ENCODE results near the gene ATP6AP1.

- TF ChIP-seq TAF15 (IDR thresholded peaks at IDR 0.05; ENCODE audit: low read depth, low read length) (no peak), PHF20 (IDR thresholded peaks at IDR 0.05; ENCODE audit: partially characterized antibody) (no peak), RBM25 (IDR thresholded peaks at IDR 0.05; ENCODE audit: low read depth, low read length, severe bottlenecking) (no peak), RFX1 (IDR thresholded peaks at IDR 0.05) (no peak), CTCF (IDR thresholded peaks at IDR 0.05 in 2 of 3, conservative IDR thresholded peaks at IDR 0.05 in 1 of 3; ENCODE audit: insufficient read depth in 2 of 3, low read depth in 1 of 3, low read length in 3 of 3) (no peak), EP300 (IDR thresholded peaks at IDR 0.05; ENCODE audit: low read length) (no peak), HMGN3 (IDR thresholded peaks at IDR 0.05; ENCODE audit: borderline replicate concordance, extremely low read depth, insufficient read length, low read depth, low read length) (no peak), ZNF407 (IDR thresholded peaks at IDR 0.05; ENCODE audit: low read depth) (no peak), MAX (CRISPR knock-in tag; IDR thresholded peaks at IDR 0.05) (no peak), CBX3 (IDR thresholded peaks at IDR 0.05; ENCODE audit: borderline replicate concordance in 1 of 2, low read length in 2 of 2) (no peak)
Observed at GRCh38 chrX:154449618-154450017, 21.1 kb downstream of the ATP6AP1 start.

Measured in K562 (cell line).